HG03565 (cell line): ENCODE measurements around the gene SCAPER.

ENCODE experiments used
- ATAC-seq: cut with Tn5 transposase; IDR thresholded peaks from one replicate; pipeline ENCODE4 v1.9.1; 2021; ENCODE audit warnings: mild to moderate bottlenecking, moderate library complexity; ENCODE audit not compliant: unreplicated experiment

The SCAPER gene

GRCh38 chr15:76682833-76683232 is 222.3 kb downstream of the SCAPER start:
- no peak for ATAC-seq

- no peak for ATAC-seq
Observed at GRCh38 chr15:76682259-76682658, 222.9 kb downstream of the SCAPER start.

GRCh38 chr15:76678766-76679165 is 226.4 kb downstream of the SCAPER start:
- no peak for ATAC-seq

GRCh38 chr15:76674883-76675282 is 230.3 kb downstream of the SCAPER start:
- no peak for ATAC-seq

- ATAC-seq: no peak
Observed at GRCh38 chr15:76669521-76670207, 235.5 kb downstream of the SCAPER start.

- no peak for ATAC-seq
Observed at GRCh38 chr15:76668900-76669299, 236.2 kb downstream of the SCAPER start.

GRCh38 chr15:76667943-76668715 is 237.0 kb downstream of the SCAPER start:
- ATAC-seq: no peak

- ATAC-seq: no peak
Observed at GRCh38 chr15:76664895-76665294, 240.2 kb downstream of the SCAPER start.

GRCh38 chr15:76664411-76664810 is 240.7 kb downstream of the SCAPER start:
- no peak for ATAC-seq

GRCh38 chr15:76663529-76663928 is 241.6 kb downstream of the SCAPER start:
- ATAC-seq: no peak

- no peak for ATAC-seq
Observed at GRCh38 chr15:76648732-76649444, 256.3 kb downstream of the SCAPER start.

- no peak for ATAC-seq
Observed at GRCh38 chr15:76647612-76648011, 257.5 kb downstream of the SCAPER start.

GRCh38 chr15:76644646-76645045 is 260.5 kb downstream of the SCAPER start:
- ATAC-seq: no peak

- ATAC-seq: no peak
Observed at GRCh38 chr15:76642671-76643070, 262.5 kb downstream of the SCAPER start.

- ATAC-seq: no peak
Observed at GRCh38 chr15:76637166-76637565, 268.0 kb downstream of the SCAPER start.

GRCh38 chr15:76636059-76636458 is 269.1 kb downstream of the SCAPER start:
- ATAC-seq: no peak

- no peak for ATAC-seq
Observed at GRCh38 chr15:76626611-76627010, 278.5 kb downstream of the SCAPER start.

GRCh38 chr15:76625267-76625666 is 279.9 kb downstream of the SCAPER start:
- no peak for ATAC-seq

- no peak for ATAC-seq
Observed at GRCh38 chr15:76614725-76615124, 290.4 kb downstream of the SCAPER start.

- ATAC-seq: no peak
Observed at GRCh38 chr15:76588811-76589747, 316.1 kb downstream of the SCAPER start.

- no peak for ATAC-seq
Observed at GRCh38 chr15:76585576-76585897, 319.6 kb downstream of the SCAPER start.
